CD4-positive, alpha-beta memory T cell (primary cell): ENCODE results near the gene PPP4R4. TPM values are rescaled to one million over a fixed set of nuclear protein-coding genes. Genes with fewer than 3 reads are reported as not detected.
"Not testable (repeated sequence)": the region's sequence is repeated elsewhere in the genome, so short reads cannot be mapped to it uniquely, and the experiment has no call there.

Experiments used
- CTCF ChIA-PET: fragments of 350-600 bp; sonication (Branson Sonifier 250); formaldehyde crosslinking; loops from one replicate; lab custom pipeline; 2021; ENCODE audit warnings: inconsistent platforms; ENCODE audit not compliant: partially characterized antibody; lab: Charles Lee
- POLR2A ChIA-PET: fragments of 350-600 bp; sonication (Branson Sonifier 250); formaldehyde crosslinking; loops from one replicate; lab custom pipeline; 2021; ENCODE audit not compliant: partially characterized antibody; lab: Charles Lee
- DNase-seq, 5 donors: peaks; one replicate each; pipeline versions ENCODE4 v3.0.0 to v3.0.0-alpha.2; 2020 to 2022; ENCODE audit warnings: mixed read lengths in 1 of 5
- H3K27ac ChIP-seq: one replicate; pipeline ENCODE4 v1.7.0; 2013; ENCODE audit warnings: low read depth, low read length
- H3K27me3 ChIP-seq: 2 replicates; pipeline ENCODE4 v1.7.0; 2013; ENCODE audit warnings: mild to moderate bottlenecking, low read length, moderate library complexity; ENCODE audit not compliant: insufficient read depth
- H3K36me3 ChIP-seq: 2 replicates; pipeline ENCODE4 v1.7.0; 2013; ENCODE audit warnings: mild to moderate bottlenecking, low read length, moderate library complexity; ENCODE audit not compliant: insufficient read depth
- H3K4me1 ChIP-seq: 2 replicates; pipeline ENCODE4 v1.7.0; 2013; ENCODE audit warnings: mild to moderate bottlenecking, low read length, moderate library complexity; ENCODE audit not compliant: insufficient read depth
- H3K4me3 ChIP-seq, 2 donors: one replicate each; pipeline ENCODE4 v1.7.0; 2013; ENCODE audit warnings: low read length in 2 of 2, mild to moderate bottlenecking in 1 of 2
- H3K9me3 ChIP-seq, 2 donors: one replicate each; pipeline ENCODE4 v1.7.0; 2013; ENCODE audit warnings: low read length in 2 of 2, control low read depth in 1 of 2; ENCODE audit not compliant: control insufficient read depth in 1 of 2
- H3K27ac Mint-ChIP-seq, 7 donors: one replicate each; pipeline ENCODE4 v1.8.0; 2020 to 2021; ENCODE audit warnings: mixed read lengths in 7 of 7, mild to moderate bottlenecking in 6 of 7, inconsistent platforms in 3 of 7, moderate library complexity in 3 of 7
- H3K27me3 Mint-ChIP-seq, 2 donors: one replicate each; pipeline ENCODE4 v1.8.0; 2020 to 2021; ENCODE audit warnings: mixed read lengths in 2 of 2
- H3K36me3 Mint-ChIP-seq, 2 donors: one replicate each; pipeline ENCODE4 v1.8.0; 2020 to 2021; ENCODE audit warnings: mixed read lengths in 2 of 2, inconsistent platforms in 1 of 2, mild to moderate bottlenecking in 1 of 2
- H3K4me1 Mint-ChIP-seq, 4 donors: one replicate each; pipeline ENCODE4 v1.8.0; 2020 to 2021; ENCODE audit warnings: mixed read lengths in 4 of 4, mild to moderate bottlenecking in 1 of 4
- H3K4me3 Mint-ChIP-seq, 8 donors: one replicate each; pipeline ENCODE4 v1.8.0; 2020 to 2021; ENCODE audit warnings: mixed read lengths in 8 of 8, mild to moderate bottlenecking in 7 of 8, moderate library complexity in 6 of 8, inconsistent platforms in 3 of 8
- H3K9me3 Mint-ChIP-seq, 8 donors: one replicate each; pipeline ENCODE4 v1.8.0; 2020 to 2021; ENCODE audit warnings: mixed read lengths in 8 of 8, mild to moderate bottlenecking in 5 of 8, inconsistent platforms in 3 of 8, moderate library complexity in 1 of 8
- intact Hi-C: fragments of 100-400 bp; cut with micrococcal nuclease; formaldehyde crosslinking; loops from one replicate; pipeline ENCODE4 v1.15.1; 2023
- polyA plus RNA-seq, 2 donors: library from polyadenylated mRNA; unstranded; fragments of 300-500 nt; fragmentation: Illumina TruSeq; gene quantifications; one replicate each; pipeline ENCODE4 v1.2.3, GENCODE V29; 2021
- total RNA-seq, 2 experiments: library from RNA; stranded (reverse); gene quantifications; one replicate each; pipeline ENCODE4 v1.2.3, GENCODE V29; 2021

Gene PPP4R4
- total and polyA plus RNA-seq, 4 experiments from 2014 or later: 0.38 to 7.3 (median 3.8) TPM

- H3K36me3 ChIP-seq: no peaks in the 10 kb centered on the region
- H3K27me3 ChIP-seq: no peaks in the 10 kb centered on the region
- H3K9me3 ChIP-seq: no peaks in the 10 kb centered on the region
- H3K27ac Mint-ChIP-seq: no peak overlapping the region
- H3K27ac ChIP-seq: no peak overlapping the region
- CTCF ChIA-PET: no interaction called here
- H3K36me3 Mint-ChIP-seq: no peaks in the 10 kb centered on the region
- H3K27me3 Mint-ChIP-seq: peaks cover 1 to 12% of the 10 kb centered on the region in 2 donors
- H3K4me3 ChIP-seq: no peak overlapping the region
- DNase-seq: no peak
- no peaks in the 10 kb centered on the region for H3K4me1 Mint-ChIP-seq
- no peak overlapping the region for H3K4me3 Mint-ChIP-seq
- POLR2A ChIA-PET: no interaction called here
- peaks cover 0 to 2% (median 0%) of the 10 kb centered on the region in 8 donors for H3K9me3 Mint-ChIP-seq
- no peaks in the 10 kb centered on the region for H3K4me1 ChIP-seq
- intact Hi-C loops: no loop called here
Observed at GRCh38 chr14:94291159-94291905, 117.2 kb downstream of the PPP4R4 start.

GRCh38 chr14:94291906-94292525 lies 117.9 kb downstream of the PPP4R4 start:
- no peaks in the 10 kb centered on the region for H3K9me3 ChIP-seq
- Mint-ChIP-seq H3K27ac (no peak overlapping the region), H3K27me3 (peaks cover 3 to 12% of the 10 kb centered on the region in 2 donors), H3K36me3 (no peaks in the 10 kb centered on the region), H3K9me3 (peaks cover 0 to 2% (median 0%) of the 10 kb centered on the region in 8 donors), H3K4me1 (no peaks in the 10 kb centered on the region), H3K4me3 (no peak overlapping the region)
- DNase-seq: no peak
- ChIA-PET CTCF (no interaction called here), POLR2A (no interaction called here)
- H3K36me3 ChIP-seq: no peaks in the 10 kb centered on the region
- no peaks in the 10 kb centered on the region for H3K27me3 ChIP-seq
- H3K27ac ChIP-seq: no peak overlapping the region
- no peaks in the 10 kb centered on the region for H3K4me1 ChIP-seq
- no peak overlapping the region for H3K4me3 ChIP-seq
- intact Hi-C loops: no loop called here

- H3K4me1 ChIP-seq: no peaks in the 10 kb centered on the region
- H3K27me3 ChIP-seq: no peaks in the 10 kb centered on the region
- Mint-ChIP-seq H3K4me3 (no peak overlapping the region), H3K27ac (no peak overlapping the region), H3K4me1 (no peaks in the 10 kb centered on the region), H3K36me3 (no peaks in the 10 kb centered on the region), H3K9me3 (peaks cover 0 to 2% (median 0%) of the 10 kb centered on the region in 8 donors), H3K27me3 (peaks cover 3 to 14% of the 10 kb centered on the region in 2 donors)
- H3K36me3 ChIP-seq: no peaks in the 10 kb centered on the region
- no peak overlapping the region for H3K4me3 ChIP-seq
- CTCF ChIA-PET: no interaction called here
- H3K27ac ChIP-seq: no peak overlapping the region
- intact Hi-C loops: no loop called here
- no peaks in the 10 kb centered on the region for H3K9me3 ChIP-seq
- POLR2A ChIA-PET: no interaction called here
- no peak for DNase-seq
Observed at GRCh38 chr14:94292526-94292871, 118.4 kb downstream of the PPP4R4 start.

GRCh38 chr14:94292872-94293577 lies 118.9 kb downstream of the PPP4R4 start, which contains the start of gene SERPINA10:
SERPINA10 (minus strand) TSS chr14:94293268; CDS start chr14:94290593, 2,675 bp downstream.
- intact Hi-C loops: no loop called here
- DNase-seq: no peak
- Histone ChIP-seq H3K36me3 (no peaks in the 10 kb centered on the region), H3K27me3 (no peaks in the 10 kb centered on the region), H3K27ac (no peak within 1 kb of the TSS), H3K9me3 (no peaks in the 10 kb centered on the region), H3K4me3 (no peak within 1 kb of the TSS), H3K4me1 (no peaks in the 10 kb centered on the region)
- Mint-ChIP-seq H3K27me3 (peaks cover 3 to 14% of the 10 kb centered on the region in 2 donors), H3K4me1 (no peaks in the 10 kb centered on the region), H3K27ac (no peak within 1 kb of the TSS), H3K9me3 (peaks cover 0 to 2% (median 0%) of the 10 kb centered on the region in 8 donors), H3K36me3 (no peaks in the 10 kb centered on the region), H3K4me3 (no peak within 1 kb of the TSS)
- ChIA-PET POLR2A (no interaction called here), CTCF (no interaction called here)

- intact Hi-C loops: no loop called here
- Mint-ChIP-seq H3K4me3 (no peak overlapping the region), H3K27me3 (peaks cover 3 to 14% of the 10 kb centered on the region in 2 donors), H3K27ac (no peak overlapping the region), H3K36me3 (no peaks in the 10 kb centered on the region), H3K9me3 (peaks cover 0 to 2% (median 0%) of the 10 kb centered on the region in 8 donors), H3K4me1 (no peaks in the 10 kb centered on the region)
- no peak overlapping the region for H3K4me3 ChIP-seq
- POLR2A ChIA-PET: no interaction called here
- no peaks in the 10 kb centered on the region for H3K4me1 ChIP-seq
- no peaks in the 10 kb centered on the region for H3K9me3 ChIP-seq
- no peak overlapping the region for H3K27ac ChIP-seq
- no peaks in the 10 kb centered on the region for H3K27me3 ChIP-seq
- DNase-seq: no peak
- no peaks in the 10 kb centered on the region for H3K36me3 ChIP-seq
- CTCF ChIA-PET: no interaction called here
Observed at GRCh38 chr14:94293578-94293924, 119.4 kb downstream of the PPP4R4 start.

GRCh38 chr14:94295360-94296180 lies 121.4 kb downstream of the PPP4R4 start:
- Histone ChIP-seq H3K36me3 (no peaks in the 10 kb centered on the region), H3K4me1 (no peaks in the 10 kb centered on the region), H3K27ac (no peak overlapping the region), H3K4me3 (no peak overlapping the region), H3K9me3 (no peaks in the 10 kb centered on the region), H3K27me3 (no peaks in the 10 kb centered on the region)
- no peak overlapping the region for H3K4me3 Mint-ChIP-seq
- intact Hi-C loops: no loop called here
- peaks cover 0 to 3% (median under 1%) of the 10 kb centered on the region in 8 donors for H3K9me3 Mint-ChIP-seq
- DNase-seq: no peak
- H3K27me3 Mint-ChIP-seq: peaks cover 8 to 19% of the 10 kb centered on the region in 2 donors
- ChIA-PET POLR2A (no interaction called here), CTCF (interaction anchor here (0.6 kb wide), 1 partner anchor 163 kb away, joined by 3 read pairs; no protein-coding TSS in a partner anchor)
- no peak overlapping the region for H3K27ac Mint-ChIP-seq
- H3K4me1 Mint-ChIP-seq: no peaks in the 10 kb centered on the region
- no peaks in the 10 kb centered on the region for H3K36me3 Mint-ChIP-seq

GRCh38 chr14:94296181-94296545 lies 122.0 kb downstream of the PPP4R4 start:
- H3K27me3 ChIP-seq, H3K27ac Mint-ChIP-seq, POLR2A ChIA-PET: not testable (repeated sequence)

More at GRCh38 chr14:94296181-94296545, 122.0 kb downstream of the PPP4R4 start:
- H3K4me1 ChIP-seq, H3K9me3 ChIP-seq, H3K4me3 ChIP-seq, CTCF ChIA-PET, H3K4me1 Mint-ChIP-seq, H3K36me3 ChIP-seq, DNase-seq, intact Hi-C loops, H3K4me3 Mint-ChIP-seq, H3K9me3 Mint-ChIP-seq, H3K36me3 Mint-ChIP-seq, H3K27ac ChIP-seq: not testable (repeated sequence)
- peaks cover 8 to 19% of the 10 kb centered on the region in 2 donors for H3K27me3 Mint-ChIP-seq
